ENCODE measurements around the gene MIOX. TPM values are rescaled to one million over a fixed set of nuclear protein-coding genes. Genes with fewer than 3 reads are reported as not detected.

Gene MIOX
- total and polyA plus RNA-seq, 2 of the 13 experiments (the other 11 are each of a cell fraction or from before 2014, with no cell fraction given): 1.5 to 2.9 TPM

DNA sequence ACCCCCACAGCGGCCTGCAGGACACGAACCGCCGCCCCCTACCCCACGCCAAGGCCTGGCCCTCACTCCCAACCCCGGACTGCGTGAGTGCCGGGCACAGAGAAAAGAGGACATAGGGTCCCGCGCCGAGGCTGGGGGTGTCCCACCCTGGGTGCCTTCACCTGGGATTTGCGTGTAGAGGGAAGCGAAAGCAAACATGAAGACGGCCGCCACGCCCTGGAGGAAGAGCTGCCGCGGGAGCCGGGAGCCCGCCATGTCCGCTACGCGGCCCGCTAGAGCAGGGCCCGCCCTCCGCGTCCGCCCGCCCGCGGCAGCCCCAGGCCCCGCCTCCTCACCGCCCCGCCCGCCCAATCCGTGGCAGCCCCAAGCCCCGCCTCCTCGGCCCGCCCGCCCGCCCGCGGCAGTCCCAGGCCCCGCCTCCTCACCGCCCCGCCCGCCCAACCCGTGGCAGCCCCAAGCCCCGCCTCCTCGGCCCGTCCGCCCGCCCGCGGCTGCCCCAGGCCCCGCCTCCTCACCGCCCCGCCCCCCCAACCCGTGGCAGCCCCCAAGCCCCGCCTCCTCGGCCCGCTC is 20.8 kb downstream of the MIOX start, which contains the start of gene LMF2 (continued):
- TF ChIP-seq, protein P1, sequence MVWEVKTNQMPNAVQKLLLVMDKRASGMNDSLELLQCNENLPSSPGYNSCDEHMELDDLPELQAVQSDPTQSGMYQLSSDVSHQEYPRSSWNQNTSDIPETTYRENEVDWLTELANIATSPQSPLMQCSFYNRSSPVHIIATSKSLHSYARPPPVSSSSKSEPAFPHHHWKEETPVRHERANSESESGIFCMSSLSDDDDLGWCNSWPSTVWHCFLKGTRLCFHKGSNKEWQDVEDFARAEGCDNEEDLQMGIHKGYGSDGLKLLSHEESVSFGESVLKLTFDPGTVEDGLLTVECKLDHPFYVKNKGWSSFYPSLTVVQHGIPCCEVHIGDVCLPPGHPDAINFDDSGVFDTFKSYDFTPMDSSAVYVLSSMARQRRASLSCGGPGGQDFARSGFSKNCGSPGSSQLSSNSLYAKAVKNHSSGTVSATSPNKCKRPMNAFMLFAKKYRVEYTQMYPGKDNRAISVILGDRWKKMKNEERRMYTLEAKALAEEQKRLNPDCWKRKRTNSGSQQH (CRISPR knock-in tag; IDR thresholded peaks at IDR 0.05; ENCODE audit: low read depth): 0 out of 2 replicates have a peak, but pooled peaks have one; percentile 29
- TF ChIP-seq ZNF788 (CRISPR knock-in tag; IDR thresholded peaks at IDR 0.05; ENCODE audit: borderline replicate concordance) (0 out of 2 replicates have a peak, but pooled peaks have one; percentile 30), ZMYM4 (CRISPR knock-in tag; IDR thresholded peaks at IDR 0.05) (peak; percentile 7; the same call in 1 of the 2 replicates), CREM (IDR thresholded peaks at IDR 0.05) (no peak), CREM (CRISPR knock-in tag; IDR thresholded peaks at IDR 0.05) (no peak), MAZ (IDR thresholded peaks at IDR 0.05; ENCODE audit: borderline replicate concordance, low read depth, low read length) (peak; percentile 24; the same call in 1 of the 2 replicates), MAZ (CRISPR knock-in tag; IDR thresholded peaks at IDR 0.05; ENCODE audit: low read depth) (no peak), HES4 (CRISPR knock-in tag; IDR thresholded peaks at IDR 0.05; ENCODE audit: borderline replicate concordance) (no peak), NFKB2 (CRISPR knock-in tag; IDR thresholded peaks at IDR 0.05; ENCODE audit: borderline replicate concordance) (peak; percentile 84), MXI1 (IDR thresholded peaks at IDR 0.05; ENCODE audit: borderline replicate concordance, low read depth, low read length) (peak; percentile 75; the same call in 1 of the 3 replicates), NR2F1 (CRISPR knock-in tag; IDR thresholded peaks at IDR 0.05) (no peak), ZNF230 (CRISPR knock-in tag; IDR thresholded peaks at IDR 0.05) (no peak), SP5 (CRISPR knock-in tag; IDR thresholded peaks at IDR 0.05; ENCODE audit: borderline replicate concordance, low read depth) (peak; percentile 54), ZNF224 (CRISPR knock-in tag; IDR thresholded peaks at IDR 0.05) (no peak)
- TF ChIP-seq, protein P2, sequence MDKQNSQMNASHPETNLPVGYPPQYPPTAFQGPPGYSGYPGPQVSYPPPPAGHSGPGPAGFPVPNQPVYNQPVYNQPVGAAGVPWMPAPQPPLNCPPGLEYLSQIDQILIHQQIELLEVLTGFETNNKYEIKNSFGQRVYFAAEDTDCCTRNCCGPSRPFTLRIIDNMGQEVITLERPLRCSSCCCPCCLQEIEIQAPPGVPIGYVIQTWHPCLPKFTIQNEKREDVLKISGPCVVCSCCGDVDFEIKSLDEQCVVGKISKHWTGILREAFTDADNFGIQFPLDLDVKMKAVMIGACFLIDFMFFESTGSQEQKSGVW (CRISPR knock-in tag; IDR thresholded peaks at IDR 0.05; ENCODE audit: borderline replicate concordance): no peak
- TF ChIP-seq, protein P3, sequence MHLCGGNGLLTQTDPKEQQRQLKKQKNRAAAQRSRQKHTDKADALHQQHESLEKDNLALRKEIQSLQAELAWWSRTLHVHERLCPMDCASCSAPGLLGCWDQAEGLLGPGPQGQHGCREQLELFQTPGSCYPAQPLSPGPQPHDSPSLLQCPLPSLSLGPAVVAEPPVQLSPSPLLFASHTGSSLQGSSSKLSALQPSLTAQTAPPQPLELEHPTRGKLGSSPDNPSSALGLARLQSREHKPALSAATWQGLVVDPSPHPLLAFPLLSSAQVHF (CRISPR knock-in tag; IDR thresholded peaks at IDR 0.05): 0 out of 2 replicates have a peak, but pooled peaks have one; percentile 11
- TF ChIP-seq, protein P4, sequence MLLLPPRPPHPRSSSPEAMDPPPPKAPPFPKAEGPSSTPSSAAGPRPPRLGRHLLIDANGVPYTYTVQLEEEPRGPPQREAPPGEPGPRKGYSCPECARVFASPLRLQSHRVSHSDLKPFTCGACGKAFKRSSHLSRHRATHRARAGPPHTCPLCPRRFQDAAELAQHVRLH (CRISPR knock-in tag; IDR thresholded peaks at IDR 0.05; ENCODE audit: borderline replicate concordance, low read depth): no peak
- TF ChIP-seq, protein P5, sequence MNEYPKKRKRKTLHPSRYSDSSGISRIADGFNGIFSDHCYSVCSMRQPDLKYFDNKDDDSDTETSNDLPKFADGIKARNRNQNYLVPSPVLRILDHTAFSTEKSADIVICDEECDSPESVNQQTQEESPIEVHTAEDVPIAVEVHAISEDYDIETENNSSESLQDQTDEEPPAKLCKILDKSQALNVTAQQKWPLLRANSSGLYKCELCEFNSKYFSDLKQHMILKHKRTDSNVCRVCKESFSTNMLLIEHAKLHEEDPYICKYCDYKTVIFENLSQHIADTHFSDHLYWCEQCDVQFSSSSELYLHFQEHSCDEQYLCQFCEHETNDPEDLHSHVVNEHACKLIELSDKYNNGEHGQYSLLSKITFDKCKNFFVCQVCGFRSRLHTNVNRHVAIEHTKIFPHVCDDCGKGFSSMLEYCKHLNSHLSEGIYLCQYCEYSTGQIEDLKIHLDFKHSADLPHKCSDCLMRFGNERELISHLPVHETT (CRISPR knock-in tag; conservative IDR thresholded peaks at IDR 0.05): no peak
- TF ChIP-seq, protein P6, sequence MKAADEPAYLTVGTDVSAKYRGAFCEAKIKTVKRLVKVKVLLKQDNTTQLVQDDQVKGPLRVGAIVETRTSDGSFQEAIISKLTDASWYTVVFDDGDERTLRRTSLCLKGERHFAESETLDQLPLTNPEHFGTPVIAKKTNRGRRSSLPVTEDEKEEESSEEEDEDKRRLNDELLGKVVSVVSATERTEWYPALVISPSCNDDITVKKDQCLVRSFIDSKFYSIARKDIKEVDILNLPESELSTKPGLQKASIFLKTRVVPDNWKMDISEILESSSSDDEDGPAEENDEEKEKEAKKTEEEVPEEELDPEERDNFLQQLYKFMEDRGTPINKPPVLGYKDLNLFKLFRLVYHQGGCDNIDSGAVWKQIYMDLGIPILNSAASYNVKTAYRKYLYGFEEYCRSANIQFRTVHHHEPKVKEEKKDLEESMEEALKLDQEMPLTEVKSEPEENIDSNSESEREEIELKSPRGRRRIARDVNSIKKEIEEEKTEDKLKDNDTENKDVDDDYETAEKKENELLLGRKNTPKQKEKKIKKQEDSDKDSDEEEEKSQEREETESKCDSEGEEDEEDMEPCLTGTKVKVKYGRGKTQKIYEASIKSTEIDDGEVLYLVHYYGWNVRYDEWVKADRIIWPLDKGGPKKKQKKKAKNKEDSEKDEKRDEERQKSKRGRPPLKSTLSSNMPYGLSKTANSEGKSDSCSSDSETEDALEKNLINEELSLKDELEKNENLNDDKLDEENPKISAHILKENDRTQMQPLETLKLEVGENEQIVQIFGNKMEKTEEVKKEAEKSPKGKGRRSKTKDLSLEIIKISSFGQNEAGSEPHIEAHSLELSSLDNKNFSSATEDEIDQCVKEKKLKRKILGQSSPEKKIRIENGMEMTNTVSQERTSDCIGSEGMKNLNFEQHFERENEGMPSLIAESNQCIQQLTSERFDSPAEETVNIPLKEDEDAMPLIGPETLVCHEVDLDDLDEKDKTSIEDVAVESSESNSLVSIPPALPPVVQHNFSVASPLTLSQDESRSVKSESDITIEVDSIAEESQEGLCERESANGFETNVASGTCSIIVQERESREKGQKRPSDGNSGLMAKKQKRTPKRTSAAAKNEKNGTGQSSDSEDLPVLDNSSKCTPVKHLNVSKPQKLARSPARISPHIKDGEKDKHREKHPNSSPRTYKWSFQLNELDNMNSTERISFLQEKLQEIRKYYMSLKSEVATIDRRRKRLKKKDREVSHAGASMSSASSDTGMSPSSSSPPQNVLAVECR (CRISPR knock-in tag; IDR thresholded peaks at IDR 0.05; ENCODE audit: borderline replicate concordance): peak; percentile 38
